ENCODE data around the gene DAND5. TPM values are rescaled to one million over a fixed set of nuclear protein-coding genes. Genes with fewer than 3 reads are reported as not detected.

DAND5 gene
- total RNA-seq, 1 experiment from 2014 or later, result 0.52 TPM

- no peak overlapping the region for H3K4me2 ChIP-seq (ENCODE audit: low read depth, low read length, poor library complexity, severe bottlenecking)
- no peak overlapping the region for H3K27ac ChIP-seq (ENCODE audit: low read length)
- H3K4me1 ChIP-seq (ENCODE audit: low read length), result peaks cover 2% of the 10 kb centered on the region; the same call in 1 of the 2 replicates
- no peaks in the 10 kb centered on the region for H3K9me3 ChIP-seq (ENCODE audit: low read length)
- no peaks in the 10 kb centered on the region for H3K27me3 ChIP-seq (ENCODE audit: low read length)
- no peak for DNase-seq
- no peaks in the 10 kb centered on the region for H3K9me2 ChIP-seq (replicated peaks; ENCODE audit: insufficient read depth, low read length)
- H3K36me3 ChIP-seq (ENCODE audit: insufficient read depth, low read length), result no peaks in the 10 kb centered on the region
- H3K4me3 ChIP-seq (ENCODE audit: low read length), result no peak overlapping the region
- no peak overlapping the region for H2AFZ ChIP-seq (ENCODE audit: low read length)
- no peaks in the 10 kb centered on the region for H3K79me2 ChIP-seq (ENCODE audit: low read length)
- H3K9ac ChIP-seq (ENCODE audit: low read length), result no peak overlapping the region
- no peaks in the 10 kb centered on the region for H4K20me1 ChIP-seq (ENCODE audit: insufficient read depth, low read depth, low read length)
Measured at GRCh38 chr19:12997179-12997966, 28.0 kb downstream of the DAND5 start.

GRCh38 chr19:12997967-12998940, 28.9 kb downstream of the DAND5 start:
- H2AFZ ChIP-seq (ENCODE audit: low read length), result no peak overlapping the region
- peaks cover 2% of the 10 kb centered on the region; the same call in 1 of the 2 replicates for H3K4me1 ChIP-seq (ENCODE audit: low read length)
- no peak overlapping the region for H3K4me3 ChIP-seq (ENCODE audit: low read length)
- no peaks in the 10 kb centered on the region for H3K9me3 ChIP-seq (ENCODE audit: low read length)
- no peak overlapping the region for H3K4me2 ChIP-seq (ENCODE audit: low read depth, low read length, poor library complexity, severe bottlenecking)
- H3K36me3 ChIP-seq (ENCODE audit: insufficient read depth, low read length), result no peaks in the 10 kb centered on the region
- H3K9me2 ChIP-seq (replicated peaks; ENCODE audit: insufficient read depth, low read length), result no peaks in the 10 kb centered on the region
- no peak for DNase-seq
- H3K9ac ChIP-seq (ENCODE audit: low read length), result no peak overlapping the region
- no peaks in the 10 kb centered on the region for H3K79me2 ChIP-seq (ENCODE audit: low read length)
- H3K27me3 ChIP-seq (ENCODE audit: low read length), result no peaks in the 10 kb centered on the region
- H4K20me1 ChIP-seq (ENCODE audit: insufficient read depth, low read depth, low read length), result no peaks in the 10 kb centered on the region
- no peak overlapping the region for H3K27ac ChIP-seq (ENCODE audit: low read length)

- Histone ChIP-seq H3K4me2 (ENCODE audit: low read depth, low read length, poor library complexity, severe bottlenecking) (no peak overlapping the region), H3K4me1 (ENCODE audit: low read length) (no peaks in the 10 kb centered on the region), H3K27ac (ENCODE audit: low read length) (no peak overlapping the region), H4K20me1 (ENCODE audit: insufficient read depth, low read depth, low read length) (no peaks in the 10 kb centered on the region), H3K9ac (ENCODE audit: low read length) (no peak overlapping the region), H3K36me3 (ENCODE audit: insufficient read depth, low read length) (no peaks in the 10 kb centered on the region), H3K9me2 (replicated peaks; ENCODE audit: insufficient read depth, low read length) (no peaks in the 10 kb centered on the region), H2AFZ (ENCODE audit: low read length) (no peak overlapping the region), H3K9me3 (ENCODE audit: low read length) (no peaks in the 10 kb centered on the region), H3K27me3 (ENCODE audit: low read length) (no peaks in the 10 kb centered on the region), H3K79me2 (ENCODE audit: low read length) (no peaks in the 10 kb centered on the region), H3K4me3 (ENCODE audit: low read length) (no peak overlapping the region)
- DNase-seq, result no peak
Measured at GRCh38 chr19:13001166-13001501, 31.8 kb downstream of the DAND5 start.

- no peaks in the 10 kb centered on the region for H3K4me1 ChIP-seq (ENCODE audit: low read length)
- H3K9ac ChIP-seq (ENCODE audit: low read length), result no peak overlapping the region
- H3K4me2 ChIP-seq (ENCODE audit: low read depth, low read length, poor library complexity, severe bottlenecking), result no peak overlapping the region
- H2AFZ ChIP-seq (ENCODE audit: low read length), result no peak overlapping the region
- H3K4me3 ChIP-seq (ENCODE audit: low read length), result no peak overlapping the region
- no peaks in the 10 kb centered on the region for H3K36me3 ChIP-seq (ENCODE audit: insufficient read depth, low read length)
- H4K20me1 ChIP-seq (ENCODE audit: insufficient read depth, low read depth, low read length), result no peaks in the 10 kb centered on the region
- H3K27me3 ChIP-seq (ENCODE audit: low read length), result no peaks in the 10 kb centered on the region
- H3K27ac ChIP-seq (ENCODE audit: low read length), result no peak overlapping the region
- DNase-seq, result no peak
- no peaks in the 10 kb centered on the region for H3K79me2 ChIP-seq (ENCODE audit: low read length)
- H3K9me2 ChIP-seq (replicated peaks; ENCODE audit: insufficient read depth, low read length), result no peaks in the 10 kb centered on the region
- no peaks in the 10 kb centered on the region for H3K9me3 ChIP-seq (ENCODE audit: low read length)
Measured at GRCh38 chr19:13001502-13002165, 32.3 kb downstream of the DAND5 start.

GRCh38 chr19:13002166-13002898, 33.0 kb downstream of the DAND5 start:
- no peaks in the 10 kb centered on the region for H3K36me3 ChIP-seq (ENCODE audit: insufficient read depth, low read length)
- no peak for DNase-seq
- no peaks in the 10 kb centered on the region for H3K79me2 ChIP-seq (ENCODE audit: low read length)

GRCh38 chr19:13003081-13003480, 33.7 kb downstream of the DAND5 start:
- H3K9me3 ChIP-seq (ENCODE audit: low read length), result no peaks in the 10 kb centered on the region
- no peak overlapping the region for H3K4me2 ChIP-seq (ENCODE audit: low read depth, low read length, poor library complexity, severe bottlenecking)
- no peak overlapping the region for H3K27ac ChIP-seq (ENCODE audit: low read length)

More at GRCh38 chr19:13002166-13002898, 33.0 kb downstream of the DAND5 start:
- H3K4me3 ChIP-seq (ENCODE audit: low read length), result no peak overlapping the region
- H2AFZ ChIP-seq (ENCODE audit: low read length), result no peak overlapping the region
- H3K4me2 ChIP-seq (ENCODE audit: low read depth, low read length, poor library complexity, severe bottlenecking), result no peak overlapping the region
- H3K27ac ChIP-seq (ENCODE audit: low read length), result no peak overlapping the region
- H3K9me2 ChIP-seq (replicated peaks; ENCODE audit: insufficient read depth, low read length), result no peaks in the 10 kb centered on the region
- no peaks in the 10 kb centered on the region for H3K9me3 ChIP-seq (ENCODE audit: low read length)
- no peaks in the 10 kb centered on the region for H3K4me1 ChIP-seq (ENCODE audit: low read length)
- no peaks in the 10 kb centered on the region for H4K20me1 ChIP-seq (ENCODE audit: insufficient read depth, low read depth, low read length)
- H3K27me3 ChIP-seq (ENCODE audit: low read length), result no peaks in the 10 kb centered on the region
- H3K9ac ChIP-seq (ENCODE audit: low read length), result no peak overlapping the region

GRCh38 chr19:13004273-13004672, 34.9 kb downstream of the DAND5 start:
- H2AFZ ChIP-seq (ENCODE audit: low read length), result no peak overlapping the region
- H3K4me2 ChIP-seq (ENCODE audit: low read depth, low read length, poor library complexity, severe bottlenecking), result no peak overlapping the region
- no peak overlapping the region for H3K27ac ChIP-seq (ENCODE audit: low read length)
- H3K79me2 ChIP-seq (ENCODE audit: low read length), result no peaks in the 10 kb centered on the region
- no peaks in the 10 kb centered on the region for H4K20me1 ChIP-seq (ENCODE audit: insufficient read depth, low read depth, low read length)
- H3K9me2 ChIP-seq (replicated peaks; ENCODE audit: insufficient read depth, low read length), result no peaks in the 10 kb centered on the region
- DNase-seq, result no peak
- H3K9me3 ChIP-seq (ENCODE audit: low read length), result no peaks in the 10 kb centered on the region
- no peaks in the 10 kb centered on the region for H3K36me3 ChIP-seq (ENCODE audit: insufficient read depth, low read length)
- no peak overlapping the region for H3K9ac ChIP-seq (ENCODE audit: low read length)
- no peak overlapping the region for H3K4me3 ChIP-seq (ENCODE audit: low read length)
- H3K4me1 ChIP-seq (ENCODE audit: low read length), result no peaks in the 10 kb centered on the region
- no peaks in the 10 kb centered on the region for H3K27me3 ChIP-seq (ENCODE audit: low read length)

More at GRCh38 chr19:13003081-13003480, 33.7 kb downstream of the DAND5 start:
- no peaks in the 10 kb centered on the region for H3K27me3 ChIP-seq (ENCODE audit: low read length)
- no peaks in the 10 kb centered on the region for H3K79me2 ChIP-seq (ENCODE audit: low read length)
- H3K4me3 ChIP-seq (ENCODE audit: low read length), result no peak overlapping the region
- H3K4me1 ChIP-seq (ENCODE audit: low read length), result no peaks in the 10 kb centered on the region
- no peak for DNase-seq
- H4K20me1 ChIP-seq (ENCODE audit: insufficient read depth, low read depth, low read length), result no peaks in the 10 kb centered on the region
- no peaks in the 10 kb centered on the region for H3K9me2 ChIP-seq (replicated peaks; ENCODE audit: insufficient read depth, low read length)
- H2AFZ ChIP-seq (ENCODE audit: low read length), result no peak overlapping the region
- H3K36me3 ChIP-seq (ENCODE audit: insufficient read depth, low read length), result no peaks in the 10 kb centered on the region
- H3K9ac ChIP-seq (ENCODE audit: low read length), result no peak overlapping the region

Measured in Karpas-422 (cell line).